ENCODE results near the gene ZFP1. TPM values are rescaled to one million over a fixed set of nuclear protein-coding genes. Genes with fewer than 3 reads are reported as not detected.

The ZFP1 gene
- total and polyA plus RNA-seq, 7 donors, result 3.4 to 10.4 (median 6.2) TPM

DNA sequence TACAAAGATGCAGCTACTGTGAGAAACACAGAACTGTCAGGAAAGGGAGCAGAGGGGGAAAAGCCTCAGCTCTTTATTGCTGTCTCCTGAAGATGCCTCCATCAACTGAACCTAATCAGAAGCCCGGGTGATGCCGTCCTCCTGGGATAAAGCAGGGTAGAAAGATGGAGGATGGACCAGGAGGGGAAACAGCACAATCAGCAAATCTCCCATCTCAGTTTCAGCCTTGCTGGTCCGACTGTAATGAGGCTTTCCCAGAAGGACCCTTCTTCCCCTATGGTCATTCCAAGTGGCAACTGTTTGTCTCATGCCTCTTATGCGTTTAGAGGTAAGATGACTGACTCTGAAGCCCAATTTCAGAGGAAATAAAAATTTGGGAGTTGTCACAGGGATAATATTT, 24.3 kb downstream of the ZFP1 start:
- DNase-seq, result no peak
- no peaks in the 10 kb centered on the region for H3K4me1 ChIP-seq
- no peak for ATAC-seq
- TF ChIP-seq, protein P1, sequence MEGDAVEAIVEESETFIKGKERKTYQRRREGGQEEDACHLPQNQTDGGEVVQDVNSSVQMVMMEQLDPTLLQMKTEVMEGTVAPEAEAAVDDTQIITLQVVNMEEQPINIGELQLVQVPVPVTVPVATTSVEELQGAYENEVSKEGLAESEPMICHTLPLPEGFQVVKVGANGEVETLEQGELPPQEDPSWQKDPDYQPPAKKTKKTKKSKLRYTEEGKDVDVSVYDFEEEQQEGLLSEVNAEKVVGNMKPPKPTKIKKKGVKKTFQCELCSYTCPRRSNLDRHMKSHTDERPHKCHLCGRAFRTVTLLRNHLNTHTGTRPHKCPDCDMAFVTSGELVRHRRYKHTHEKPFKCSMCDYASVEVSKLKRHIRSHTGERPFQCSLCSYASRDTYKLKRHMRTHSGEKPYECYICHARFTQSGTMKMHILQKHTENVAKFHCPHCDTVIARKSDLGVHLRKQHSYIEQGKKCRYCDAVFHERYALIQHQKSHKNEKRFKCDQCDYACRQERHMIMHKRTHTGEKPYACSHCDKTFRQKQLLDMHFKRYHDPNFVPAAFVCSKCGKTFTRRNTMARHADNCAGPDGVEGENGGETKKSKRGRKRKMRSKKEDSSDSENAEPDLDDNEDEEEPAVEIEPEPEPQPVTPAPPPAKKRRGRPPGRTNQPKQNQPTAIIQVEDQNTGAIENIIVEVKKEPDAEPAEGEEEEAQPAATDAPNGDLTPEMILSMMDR (IDR thresholded peaks at IDR 0.05), result no peak
- no peak overlapping the region for H3K4me3 ChIP-seq
- H3K27ac ChIP-seq, result no peak overlapping the region
- intact Hi-C loops (cut with DNase I), result no loop called here
- H3K9me3 ChIP-seq, result peaks cover 55% of the 10 kb centered on the region
- peaks cover 26 to 34% of the 10 kb centered on the region in 2 donors for H3K36me3 ChIP-seq (ENCODE audit: insufficient read depth in 1 of 2, low read depth in 1 of 2)
- no peaks in the 10 kb centered on the region for H3K27me3 ChIP-seq (ENCODE audit: insufficient read depth in 3 of 3, low read length in 2 of 3)
- 95 to 100% (median 96%) methylated on average over 4 of the region's 4 CpGs for WGBS, 3 donors

DNA sequence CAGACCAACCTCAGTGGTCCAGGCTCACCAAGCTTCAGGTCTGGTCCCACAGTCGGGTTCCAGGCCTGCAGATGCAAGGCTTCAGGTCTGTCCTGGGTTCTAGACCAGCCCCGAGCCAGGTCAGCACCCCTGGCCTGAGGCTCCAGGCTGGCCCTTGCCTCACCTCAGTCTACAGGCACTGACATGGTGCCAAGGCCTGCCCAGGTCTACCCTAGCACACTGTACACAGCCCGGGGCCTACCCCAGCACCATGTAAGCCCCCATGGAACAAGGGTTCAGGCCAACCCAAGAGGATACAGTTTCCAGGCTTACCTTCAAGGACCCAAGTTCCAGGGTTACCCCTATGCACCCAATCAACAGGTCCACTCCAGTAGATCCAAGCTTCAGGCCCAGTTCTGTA, 26.8 kb downstream of the ZFP1 start:
- Histone ChIP-seq H3K27me3 (ENCODE audit: insufficient read depth in 3 of 3, low read length in 2 of 3) (no peaks in the 10 kb centered on the region), H3K4me1 (no peaks in the 10 kb centered on the region), H3K36me3 (ENCODE audit: insufficient read depth in 1 of 2, low read depth in 1 of 2) (peaks cover 4 to 9% of the 10 kb centered on the region in 2 donors), H3K9me3 (peaks cover 44% of the 10 kb centered on the region), H3K4me3 (no peak overlapping the region), H3K27ac (no peak overlapping the region)
- intact Hi-C loops (cut with DNase I), result no loop called here
- TF ChIP-seq, protein P1 (IDR thresholded peaks at IDR 0.05), result no peak
- no peak for DNase-seq
- no peak for ATAC-seq
- WGBS, 3 donors, result 95 to 100% (median 97%) methylated on average over 3 of the region's 3 CpGs

DNA sequence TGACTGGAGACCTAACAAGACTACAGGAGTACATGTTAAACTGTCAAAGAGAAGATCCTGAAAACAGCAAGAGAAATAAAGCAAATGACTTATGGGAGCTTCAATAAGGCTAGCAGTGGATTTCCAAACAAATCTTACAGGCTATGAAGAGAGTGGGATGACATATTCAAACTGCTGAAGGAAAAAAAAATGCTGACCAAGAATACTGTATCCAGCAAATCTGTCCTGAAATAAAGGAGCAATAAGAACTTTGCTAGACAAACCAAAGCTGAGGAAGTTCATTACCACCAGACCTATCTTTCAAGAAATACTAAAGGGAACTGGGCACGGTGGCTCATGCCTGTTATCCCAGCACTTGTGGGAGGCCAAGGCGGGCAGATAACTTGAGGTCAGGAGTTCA, 28.6 kb downstream of the ZFP1 start:
- TF ChIP-seq, protein P1 (IDR thresholded peaks at IDR 0.05), result no peak
- no peak overlapping the region for H3K27ac ChIP-seq
- H3K36me3 ChIP-seq (ENCODE audit: insufficient read depth in 1 of 2, low read depth in 1 of 2), result no peaks in the 10 kb centered on the region
- 95 to 98% (median 96%) methylated on average over 2 of the region's 2 CpGs for WGBS, 3 donors
- no peaks in the 10 kb centered on the region for H3K4me1 ChIP-seq
- H3K27me3 ChIP-seq (ENCODE audit: insufficient read depth in 3 of 3, low read length in 2 of 3), result no peaks in the 10 kb centered on the region
- no peak for DNase-seq
- no peak for ATAC-seq
- H3K9me3 ChIP-seq, result peaks cover 26% of the 10 kb centered on the region
- no peak overlapping the region for H3K4me3 ChIP-seq
- intact Hi-C loops (cut with DNase I), result no loop called here

DNA sequence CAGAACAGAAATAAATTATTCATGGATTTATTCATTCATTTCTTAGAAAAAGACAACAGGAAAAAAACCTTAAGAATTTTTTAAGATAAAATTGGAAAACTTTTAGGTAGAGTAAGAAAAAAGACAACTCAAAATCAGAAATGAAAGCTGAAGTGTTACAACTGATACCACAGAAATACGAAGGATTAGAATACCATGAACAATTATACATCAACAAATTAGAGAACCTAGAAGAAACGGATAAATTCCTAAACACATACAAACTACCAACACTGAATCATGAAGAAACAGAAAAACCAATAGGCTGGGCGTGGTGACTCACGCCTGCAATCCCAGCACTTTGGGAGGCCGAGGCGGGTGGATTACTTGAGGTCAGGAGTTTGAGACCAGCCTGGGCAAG, 30.9 kb downstream of the ZFP1 start:
- TF ChIP-seq, protein P1 (IDR thresholded peaks at IDR 0.05), result no peak
- Histone ChIP-seq H3K9me3 (peaks cover 8% of the 10 kb centered on the region), H3K27me3 (ENCODE audit: insufficient read depth in 3 of 3, low read length in 2 of 3) (no peaks in the 10 kb centered on the region), H3K27ac (no peak overlapping the region), H3K36me3 (ENCODE audit: insufficient read depth in 1 of 2, low read depth in 1 of 2) (no peaks in the 10 kb centered on the region), H3K4me3 (no peak overlapping the region), H3K4me1 (no peaks in the 10 kb centered on the region)
- DNase-seq (no peak), ATAC-seq (no peak)
- intact Hi-C loops (cut with DNase I), result no loop called here
- WGBS, 3 donors, result 91 to 98% (median 93%) methylated on average over 6 of the region's 6 CpGs

DNA sequence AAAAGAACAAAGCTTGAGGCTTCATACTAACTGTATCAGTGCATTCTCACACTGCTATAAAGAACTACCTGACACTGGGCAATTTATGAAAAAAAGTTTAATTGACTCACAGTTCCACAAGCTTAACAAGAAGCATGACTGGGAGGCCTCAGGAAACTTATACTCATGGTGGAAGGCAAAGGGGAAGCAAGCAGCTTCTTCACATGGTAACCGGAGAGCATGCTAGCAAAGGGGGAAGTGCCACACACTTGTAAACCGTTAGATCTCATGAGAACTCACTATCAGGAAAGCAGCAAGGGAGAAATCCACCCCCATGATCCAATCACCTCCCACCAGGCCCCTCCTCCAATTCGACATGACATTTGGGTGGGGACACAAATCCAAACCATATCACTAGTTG, 33.3 kb downstream of the ZFP1 start:
- intact Hi-C loops (cut with DNase I), result no loop called here
- Histone ChIP-seq H3K9me3 (peaks cover 6% of the 10 kb centered on the region), H3K27ac (no peak overlapping the region), H3K27me3 (ENCODE audit: insufficient read depth in 3 of 3, low read length in 2 of 3) (no peaks in the 10 kb centered on the region), H3K36me3 (ENCODE audit: insufficient read depth in 1 of 2, low read depth in 1 of 2) (no peaks in the 10 kb centered on the region), H3K4me1 (no peaks in the 10 kb centered on the region), H3K4me3 (no peak overlapping the region)
- DNase-seq, result no peak
- ATAC-seq, result no peak
- TF ChIP-seq, protein P1 (IDR thresholded peaks at IDR 0.05), result no peak
- 27 to 34% (median 31%) methylated on average over 3 of the region's 3 CpGs for WGBS, 3 donors

All from psoas muscle (tissue), 8 donors.